GM12891 (cell line): Measurements from ENCODE around the gene CELA3B.

Source experiments
- POLR2A ChIP-seq: IDR thresholded peaks from 2 replicates; pipeline ENCODE4 v1.6.1; 2011; ENCODE audit warnings: low read depth, low read length, control low read depth
- TAF1 ChIP-seq: IDR thresholded peaks from 2 replicates; pipeline ENCODE4 v1.6.1; 2011; ENCODE audit warnings: low read depth, low read length, control low read depth

GRCh38 chr1:21940492-21940891 is 36.3 kb upstream of the CELA3B start:
- no peak for TF ChIP-seq POLR2A
- no peak for TF ChIP-seq TAF1
